ENCODE results near the gene TMED4. TPM values are rescaled to one million over a fixed set of nuclear protein-coding genes. Genes with fewer than 3 reads are reported as not detected.

TMED4 gene
- total and polyA plus RNA-seq, 2 of the 13 experiments (the other 11 are each of a cell fraction or from before 2014, with no cell fraction given) = 81.4 to 109 TPM

DNA sequence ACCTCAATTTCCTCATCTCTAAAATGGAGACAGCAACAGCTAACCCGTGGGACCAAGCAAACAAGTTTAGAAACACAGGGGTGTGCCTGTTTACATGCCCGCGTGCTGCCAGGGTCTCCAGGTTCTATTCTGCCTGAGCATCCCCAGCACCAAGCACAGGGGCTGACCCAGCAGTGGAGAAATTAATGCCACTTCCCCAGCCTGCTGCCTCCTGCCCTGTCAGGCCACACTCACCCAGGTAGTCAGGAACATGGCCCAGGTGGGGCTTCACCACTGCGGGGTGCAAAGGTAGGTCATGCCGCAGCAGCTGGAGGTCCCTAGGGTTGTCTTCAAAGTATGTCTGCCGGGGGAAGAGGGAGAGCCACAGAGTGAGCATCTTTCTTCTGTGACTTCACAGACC lies 14.1 kb downstream of the TMED4 start:
- 100% methylated on average over 4 of the region's 6 CpGs for WGBS (ENCODE audit: low lambda C conversion rate)
- no peaks in the 10 kb centered on the region; a peak in 1 of 5 replicates for H3K27me3 ChIP-seq (ENCODE audit: control insufficient read depth in 1 of 2, insufficient read depth in 2 of 2, low read length in 2 of 2)
- intact Hi-C loops (cut with micrococcal nuclease; ENCODE audit: unreplicated experiment) (no loop called here), in situ Hi-C loops (cut with HindIII; ENCODE audit: extremely low pct_ligation_motif_present, low pct_unique_long_range_greater_than_20kb) (no loop called here)
- DNase-seq (ENCODE audit: low spot score) = no peak
- no TSS peak for BruUV-seq (replicated peaks)
- peaks cover 45 to 81% of the 10 kb centered on the region in 2 experiments for H3K36me3 ChIP-seq (replicated peaks in 1 of 2; ENCODE audit: control insufficient read depth in 1 of 2, insufficient read depth in 2 of 2, low read length in 2 of 2)
- no peak for ATAC-seq
- no peak overlapping the region for H3K9ac ChIP-seq (ENCODE audit: insufficient read depth, low read depth, low read length)
- H3K4me2 ChIP-seq (ENCODE audit: low read depth, low read length) = no peak overlapping the region
- no peak overlapping the region for H3K27ac ChIP-seq (ENCODE audit: extremely low read length, insufficient read depth, low read length)
- peaks cover 18% of the 10 kb centered on the region for H3K79me2 ChIP-seq (ENCODE audit: insufficient read depth, low read length)
- TF ChIP-seq FOXK2 (IDR thresholded peaks at IDR 0.05) (no peak), AGO2 (optimal IDR thresholded peaks at IDR 0.05; ENCODE audit: low read depth, low read length) (peak; percentile 70)
- peaks cover 30% of the 10 kb centered on the region for H3K4me1 ChIP-seq (ENCODE audit: insufficient read depth, low read length)
- H3K9me3 ChIP-seq (ENCODE audit: low read length) = no peaks in the 10 kb centered on the region
- ChIA-PET POLR2A (no interaction called here), CTCF (ENCODE audit: low intra/inter-chr PET ratio, low total read pairs) (no interaction called here)
- no peak overlapping the region for H3K4me3 ChIP-seq (replicated peaks in 1 of 3; ENCODE audit: insufficient read depth in 1 of 3, low read depth in 2 of 3, low read length in 3 of 3)
- no peaks in the 10 kb centered on the region; the same call in 1 of the 2 replicates for H4K20me1 ChIP-seq (ENCODE audit: insufficient read depth, low read length)
- no peak for FAIRE-seq
- no peak overlapping the region for H2AFZ ChIP-seq (ENCODE audit: low read length)

DNA sequence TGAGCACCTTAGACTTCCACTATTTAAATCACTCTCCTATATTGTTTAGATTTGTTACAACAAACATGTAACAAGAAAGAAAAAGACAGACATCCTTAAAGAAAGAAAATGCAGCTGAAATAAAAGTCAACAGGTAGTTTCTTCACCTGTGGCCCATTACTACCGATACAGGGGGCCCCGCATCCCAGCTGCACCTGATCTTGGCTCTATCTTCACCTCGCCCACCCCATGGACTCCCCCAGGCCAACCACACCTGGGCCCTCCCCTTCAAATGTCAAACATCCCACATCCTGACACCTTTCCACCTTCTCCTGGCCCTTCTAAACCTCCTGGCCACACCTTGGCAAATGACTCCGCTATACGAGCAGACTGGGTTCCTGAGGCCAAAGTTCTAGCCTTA lies 15.4 kb downstream of the TMED4 start:
- over 99% methylated on average over 5 of the region's 5 CpGs for WGBS (ENCODE audit: low lambda C conversion rate)
- Histone ChIP-seq H4K20me1 (ENCODE audit: insufficient read depth, low read length) (no peaks in the 10 kb centered on the region; the same call in 1 of the 2 replicates), H3K27me3 (ENCODE audit: control insufficient read depth in 1 of 2, insufficient read depth in 2 of 2, low read length in 2 of 2) (no peaks in the 10 kb centered on the region), H3K79me2 (ENCODE audit: insufficient read depth, low read length) (peaks cover 6% of the 10 kb centered on the region), H3K9ac (ENCODE audit: insufficient read depth, low read depth, low read length) (no peak overlapping the region), H3K4me2 (ENCODE audit: low read depth, low read length) (no peak overlapping the region), H3K27ac (ENCODE audit: extremely low read length, insufficient read depth, low read length) (no peak overlapping the region), H3K36me3 (replicated peaks in 1 of 2; ENCODE audit: control insufficient read depth in 1 of 2, insufficient read depth in 2 of 2, low read length in 2 of 2) (peaks cover 43 to 69% of the 10 kb centered on the region in 2 experiments), H3K4me1 (ENCODE audit: insufficient read depth, low read length) (peaks cover 30% of the 10 kb centered on the region), H3K4me3 (replicated peaks in 1 of 3; ENCODE audit: insufficient read depth in 1 of 3, low read depth in 2 of 3, low read length in 3 of 3) (no peak overlapping the region), H2AFZ (ENCODE audit: low read length) (no peak overlapping the region), H3K9me3 (ENCODE audit: low read length) (no peaks in the 10 kb centered on the region)
- POLR2A ChIA-PET = interaction anchor here (2.1 to 4.2 kb wide), 3 partner anchors 25 to 76 kb away, joined by 5 to 25 read pairs (median 8); partner anchors contain the start of genes NPC1L1, NUDCD3 and OGDH
- FAIRE-seq (no peak), DNase-seq (ENCODE audit: low spot score) (no peak), ATAC-seq (no peak)
- intact Hi-C loops (cut with micrococcal nuclease; ENCODE audit: unreplicated experiment) (no loop called here), in situ Hi-C loops (cut with HindIII; ENCODE audit: extremely low pct_ligation_motif_present, low pct_unique_long_range_greater_than_20kb) (no loop called here)
- CTCF ChIA-PET (ENCODE audit: low intra/inter-chr PET ratio, low total read pairs) = interaction anchor here (2.5 kb wide), 1 partner anchor 32 kb away, joined by 14 read pairs; no protein-coding TSS in a partner anchor
- no TSS peak for BruUV-seq (replicated peaks)
- TF ChIP-seq ARNT2 (CRISPR knock-in tag; IDR thresholded peaks at IDR 0.05; ENCODE audit: low read depth) (no peak), ZSCAN9 (CRISPR knock-in tag; IDR thresholded peaks at IDR 0.05; ENCODE audit: borderline replicate concordance) (no peak), MED13 (CRISPR knock-in tag; IDR thresholded peaks at IDR 0.05) (no peak), ZNF234 (CRISPR knock-in tag; conservative IDR thresholded peaks at IDR 0.05) (no peak), ZNF468 (CRISPR knock-in tag; IDR thresholded peaks at IDR 0.05) (no peak), MIER2 (CRISPR knock-in tag; IDR thresholded peaks at IDR 0.05) (no peak), RARG (CRISPR knock-in tag; IDR thresholded peaks at IDR 0.05; ENCODE audit: low read depth) (no peak), PAWR (CRISPR knock-in tag; IDR thresholded peaks at IDR 0.05; ENCODE audit: borderline replicate concordance) (no peak), KMT2A (CRISPR knock-in tag; IDR thresholded peaks at IDR 0.05) (no peak)
- TF ChIP-seq, protein P1, sequence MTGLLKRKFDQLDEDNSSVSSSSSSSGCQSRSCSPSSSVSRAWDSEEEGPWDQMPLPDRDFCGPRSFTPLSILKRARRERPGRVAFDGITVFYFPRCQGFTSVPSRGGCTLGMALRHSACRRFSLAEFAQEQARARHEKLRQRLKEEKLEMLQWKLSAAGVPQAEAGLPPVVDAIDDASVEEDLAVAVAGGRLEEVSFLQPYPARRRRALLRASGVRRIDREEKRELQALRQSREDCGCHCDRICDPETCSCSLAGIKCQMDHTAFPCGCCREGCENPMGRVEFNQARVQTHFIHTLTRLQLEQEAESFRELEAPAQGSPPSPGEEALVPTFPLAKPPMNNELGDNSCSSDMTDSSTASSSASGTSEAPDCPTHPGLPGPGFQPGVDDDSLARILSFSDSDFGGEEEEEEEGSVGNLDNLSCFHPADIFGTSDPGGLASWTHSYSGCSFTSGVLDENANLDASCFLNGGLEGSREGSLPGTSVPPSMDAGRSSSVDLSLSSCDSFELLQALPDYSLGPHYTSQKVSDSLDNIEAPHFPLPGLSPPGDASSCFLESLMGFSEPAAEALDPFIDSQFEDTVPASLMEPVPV (CRISPR knock-in tag; IDR thresholded peaks at IDR 0.05) = no peak
- TF ChIP-seq, protein P2, sequence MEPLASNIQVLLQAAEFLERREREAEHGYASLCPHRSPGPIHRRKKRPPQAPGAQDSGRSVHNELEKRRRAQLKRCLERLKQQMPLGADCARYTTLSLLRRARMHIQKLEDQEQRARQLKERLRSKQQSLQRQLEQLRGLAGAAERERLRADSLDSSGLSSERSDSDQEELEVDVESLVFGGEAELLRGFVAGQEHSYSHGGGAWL (CRISPR knock-in tag; IDR thresholded peaks at IDR 0.05) = no peak
- TF ChIP-seq, protein P3, sequence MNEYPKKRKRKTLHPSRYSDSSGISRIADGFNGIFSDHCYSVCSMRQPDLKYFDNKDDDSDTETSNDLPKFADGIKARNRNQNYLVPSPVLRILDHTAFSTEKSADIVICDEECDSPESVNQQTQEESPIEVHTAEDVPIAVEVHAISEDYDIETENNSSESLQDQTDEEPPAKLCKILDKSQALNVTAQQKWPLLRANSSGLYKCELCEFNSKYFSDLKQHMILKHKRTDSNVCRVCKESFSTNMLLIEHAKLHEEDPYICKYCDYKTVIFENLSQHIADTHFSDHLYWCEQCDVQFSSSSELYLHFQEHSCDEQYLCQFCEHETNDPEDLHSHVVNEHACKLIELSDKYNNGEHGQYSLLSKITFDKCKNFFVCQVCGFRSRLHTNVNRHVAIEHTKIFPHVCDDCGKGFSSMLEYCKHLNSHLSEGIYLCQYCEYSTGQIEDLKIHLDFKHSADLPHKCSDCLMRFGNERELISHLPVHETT (CRISPR knock-in tag; conservative IDR thresholded peaks at IDR 0.05) = no peak
